ENCODE data around the gene MGRN1.

DNA sequence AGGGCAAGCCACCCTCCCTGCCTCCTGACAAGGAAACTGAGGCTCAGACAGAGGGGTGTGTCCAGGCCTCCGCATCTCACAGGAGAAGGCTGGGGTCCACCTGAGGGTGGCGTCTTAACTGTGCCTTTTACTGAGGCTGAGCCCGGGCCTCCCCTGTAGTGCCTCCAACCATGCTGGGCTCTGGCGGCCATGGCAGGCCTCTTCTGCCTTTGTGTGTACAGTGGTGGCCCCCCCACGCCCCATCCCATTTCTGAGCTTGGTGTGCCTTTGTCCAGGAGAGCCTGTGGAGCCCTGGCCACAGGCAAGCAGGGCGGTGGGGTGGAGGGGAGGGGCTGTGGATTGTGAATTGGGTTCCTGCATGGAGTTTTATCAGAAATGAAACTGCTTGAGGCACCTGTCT lies 31.2 kb downstream of the MGRN1 start:
- TF ChIP-seq CTCF (IDR thresholded peaks at IDR 0.05) = no peak
- no peak for TF ChIP-seq POLR2A (IDR thresholded peaks at IDR 0.05)
